BJ (cell line): ENCODE data around the gene ADCY2. TPM values are rescaled to one million over a fixed set of nuclear protein-coding genes. Genes with fewer than 3 reads are reported as not detected.

Source experiments
- CTCF ChIA-PET: fragments of 350-600 bp; formaldehyde crosslinking; extraction: SDS; loops from one replicate; lab custom pipeline; 2021; ENCODE audit warnings: antibody characterized with exemption, inconsistent platforms; lab: Yijun Ruan, JAX
- POLR2A ChIA-PET: fragments of 300-600 bp; sonication (Branson Sonifier 250); formaldehyde crosslinking; extraction: SDS; loops from one replicate; lab custom pipeline; 2021; ENCODE audit warnings: antibody characterized with exemption; lab: Charles Lee
- DNase-seq: peaks from one replicate; pipeline ENCODE4 v3.0.0-alpha.2; 2011; ENCODE audit warnings: low read depth
- H3K27me3 ChIP-seq: 2 replicates; pipeline ENCODE4 v1.6.0; 2011; ENCODE audit warnings: low read length; ENCODE audit not compliant: control insufficient read depth, insufficient read depth
- H3K36me3 ChIP-seq: 2 replicates; pipeline ENCODE4 v1.5.1; 2011; ENCODE audit warnings: low read length; ENCODE audit not compliant: control insufficient read depth, insufficient read depth
- H3K4me3 ChIP-seq: 2 replicates; pipeline ENCODE4 v1.5.1; 2011; ENCODE audit warnings: low read depth, mild to moderate bottlenecking, control low read depth, low read length
- CTCF ChIP-seq: IDR thresholded peaks from 2 replicates; pipeline ENCODE4 v1.5.1; 2011; ENCODE audit warnings: low read depth, mild to moderate bottlenecking, control low read depth, inconsistent platforms, low read length, moderate library complexity; ENCODE audit not compliant: insufficient read depth
- polyA plus RNA-seq: library from polyadenylated mRNA; depleted of rRNA; stranded (reverse); fragments of >200 nt; gene quantifications from 2 replicates; pipeline ENCODE4 v1.2.3, GENCODE V29; 2011

Gene ADCY2
- polyA plus RNA-seq, 1 experiment = not detected

- Histone ChIP-seq H3K4me3 (no peak overlapping the region), H3K36me3 (no peaks in the 10 kb centered on the region), H3K27me3 (no peaks in the 10 kb centered on the region)
- no peak for DNase-seq
- ChIA-PET CTCF (no interaction called here), POLR2A (no interaction called here)
- no peak for TF ChIP-seq CTCF
Measured at GRCh38 chr5:7576023-7576715, 180.2 kb downstream of the ADCY2 start.

GRCh38 chr5:7577381-7577780, 181.4 kb downstream of the ADCY2 start:
- CTCF ChIA-PET = no interaction called here
- no peak for DNase-seq

GRCh38 chr5:7578071-7578470, 182.1 kb downstream of the ADCY2 start:
- no peak for TF ChIP-seq CTCF
- no peak for DNase-seq
- Histone ChIP-seq H3K4me3 (no peak overlapping the region), H3K27me3 (no peaks in the 10 kb centered on the region), H3K36me3 (no peaks in the 10 kb centered on the region)
- ChIA-PET CTCF (no interaction called here), POLR2A (no interaction called here)

More at GRCh38 chr5:7577381-7577780, 181.4 kb downstream of the ADCY2 start:
- Histone ChIP-seq H3K4me3 (no peak overlapping the region), H3K36me3 (no peaks in the 10 kb centered on the region), H3K27me3 (no peaks in the 10 kb centered on the region)
- POLR2A ChIA-PET = no interaction called here
- TF ChIP-seq CTCF = no peak

GRCh38 chr5:7584749-7585148, 188.8 kb downstream of the ADCY2 start:
- POLR2A ChIA-PET = no interaction called here
- CTCF ChIA-PET = no interaction called here
- DNase-seq = no peak
- H3K27me3 ChIP-seq = no peaks in the 10 kb centered on the region
- TF ChIP-seq CTCF = no peak
- no peaks in the 10 kb centered on the region for H3K36me3 ChIP-seq
- no peak overlapping the region for H3K4me3 ChIP-seq

GRCh38 chr5:7585807-7586206, 189.9 kb downstream of the ADCY2 start:
- no peak overlapping the region for H3K4me3 ChIP-seq
- no peak for DNase-seq
- TF ChIP-seq CTCF = no peak
- ChIA-PET CTCF (no interaction called here), POLR2A (no interaction called here)
- no peaks in the 10 kb centered on the region for H3K27me3 ChIP-seq
- H3K36me3 ChIP-seq = no peaks in the 10 kb centered on the region
